ENCODE measurements around the gene ZNF324B.

Gene ZNF324B

DNA sequence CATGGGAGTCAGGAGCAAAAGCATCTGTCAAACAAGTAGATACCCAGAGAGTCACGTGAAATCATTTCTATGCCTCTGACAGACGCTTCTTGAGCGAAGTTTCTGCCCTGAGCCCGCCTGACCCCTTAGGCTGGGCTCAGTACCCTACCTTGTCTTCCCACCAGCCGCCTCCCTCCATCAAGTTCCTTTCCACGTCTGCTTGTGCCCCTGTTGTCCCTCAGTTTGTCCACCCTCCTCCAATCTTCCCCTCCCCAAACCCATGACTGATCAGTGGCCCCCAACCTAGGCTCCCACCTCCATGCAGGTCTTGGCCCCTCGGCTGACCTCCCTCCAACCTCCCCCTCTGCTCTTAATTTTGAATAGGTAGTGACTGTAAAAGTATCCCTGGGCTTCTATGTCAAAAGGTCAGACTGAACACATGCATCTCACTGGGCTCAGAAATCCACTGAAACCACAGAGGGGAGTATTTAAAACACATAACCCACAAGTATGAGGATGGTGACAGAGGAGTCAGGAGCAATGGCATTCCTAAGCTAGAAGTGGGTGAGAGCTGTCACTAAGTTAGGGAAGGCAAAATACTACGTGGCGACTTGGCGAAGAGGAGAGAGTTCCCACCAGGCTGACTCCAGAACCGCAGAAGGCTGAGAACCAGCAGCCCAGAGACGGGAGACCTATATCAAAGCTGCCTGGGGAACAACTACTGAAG is 23.0 kb downstream of the ZNF324B start:
- no peak for TF ChIP-seq ZFX (IDR thresholded peaks at IDR 0.05)
- TF ChIP-seq, protein P1, sequence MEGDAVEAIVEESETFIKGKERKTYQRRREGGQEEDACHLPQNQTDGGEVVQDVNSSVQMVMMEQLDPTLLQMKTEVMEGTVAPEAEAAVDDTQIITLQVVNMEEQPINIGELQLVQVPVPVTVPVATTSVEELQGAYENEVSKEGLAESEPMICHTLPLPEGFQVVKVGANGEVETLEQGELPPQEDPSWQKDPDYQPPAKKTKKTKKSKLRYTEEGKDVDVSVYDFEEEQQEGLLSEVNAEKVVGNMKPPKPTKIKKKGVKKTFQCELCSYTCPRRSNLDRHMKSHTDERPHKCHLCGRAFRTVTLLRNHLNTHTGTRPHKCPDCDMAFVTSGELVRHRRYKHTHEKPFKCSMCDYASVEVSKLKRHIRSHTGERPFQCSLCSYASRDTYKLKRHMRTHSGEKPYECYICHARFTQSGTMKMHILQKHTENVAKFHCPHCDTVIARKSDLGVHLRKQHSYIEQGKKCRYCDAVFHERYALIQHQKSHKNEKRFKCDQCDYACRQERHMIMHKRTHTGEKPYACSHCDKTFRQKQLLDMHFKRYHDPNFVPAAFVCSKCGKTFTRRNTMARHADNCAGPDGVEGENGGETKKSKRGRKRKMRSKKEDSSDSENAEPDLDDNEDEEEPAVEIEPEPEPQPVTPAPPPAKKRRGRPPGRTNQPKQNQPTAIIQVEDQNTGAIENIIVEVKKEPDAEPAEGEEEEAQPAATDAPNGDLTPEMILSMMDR (conservative IDR thresholded peaks at IDR 0.05), result no peak
- H3K27ac ChIP-seq, result peak overlapping the region; percentile 89

DNA sequence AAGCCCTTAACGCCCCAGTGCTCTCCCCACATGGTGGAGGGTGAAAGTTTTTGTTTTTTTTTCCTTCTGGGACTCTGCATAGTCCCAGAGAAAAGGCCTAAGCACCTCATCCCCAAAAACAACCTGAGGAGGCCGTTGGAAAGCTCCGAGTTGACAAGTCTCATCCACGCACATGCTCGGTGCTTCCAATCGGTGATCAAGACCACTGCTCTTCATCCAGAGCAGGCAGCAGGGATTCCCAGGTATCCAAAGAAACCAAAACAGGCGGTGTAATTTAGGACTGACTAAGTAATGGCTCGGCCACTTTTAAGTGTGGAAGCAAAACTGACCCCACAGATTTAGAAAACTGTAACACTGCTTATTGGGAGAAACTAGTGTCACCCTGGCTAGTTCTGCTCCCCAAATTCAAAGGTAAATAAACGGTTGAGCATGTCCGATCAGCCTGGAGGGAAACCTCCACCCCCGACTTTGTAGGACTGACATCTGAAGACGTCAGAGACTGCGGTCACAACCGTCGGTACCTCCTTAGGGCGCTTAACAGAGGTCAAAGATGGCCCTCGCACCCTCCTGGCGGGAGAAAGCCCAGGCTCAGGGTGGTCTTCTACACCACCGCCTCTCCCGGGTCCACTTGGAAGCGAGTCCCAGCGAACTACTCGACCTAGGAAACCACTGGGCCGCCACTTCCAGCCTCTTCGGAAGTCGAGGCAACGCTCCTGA is 23.7 kb downstream of the ZNF324B start:
- TF ChIP-seq, protein P1 (conservative IDR thresholded peaks at IDR 0.05), result no peak
- TF ChIP-seq ZFX (IDR thresholded peaks at IDR 0.05), result no peak
- peak overlapping the region; percentile 89 for H3K27ac ChIP-seq

DNA sequence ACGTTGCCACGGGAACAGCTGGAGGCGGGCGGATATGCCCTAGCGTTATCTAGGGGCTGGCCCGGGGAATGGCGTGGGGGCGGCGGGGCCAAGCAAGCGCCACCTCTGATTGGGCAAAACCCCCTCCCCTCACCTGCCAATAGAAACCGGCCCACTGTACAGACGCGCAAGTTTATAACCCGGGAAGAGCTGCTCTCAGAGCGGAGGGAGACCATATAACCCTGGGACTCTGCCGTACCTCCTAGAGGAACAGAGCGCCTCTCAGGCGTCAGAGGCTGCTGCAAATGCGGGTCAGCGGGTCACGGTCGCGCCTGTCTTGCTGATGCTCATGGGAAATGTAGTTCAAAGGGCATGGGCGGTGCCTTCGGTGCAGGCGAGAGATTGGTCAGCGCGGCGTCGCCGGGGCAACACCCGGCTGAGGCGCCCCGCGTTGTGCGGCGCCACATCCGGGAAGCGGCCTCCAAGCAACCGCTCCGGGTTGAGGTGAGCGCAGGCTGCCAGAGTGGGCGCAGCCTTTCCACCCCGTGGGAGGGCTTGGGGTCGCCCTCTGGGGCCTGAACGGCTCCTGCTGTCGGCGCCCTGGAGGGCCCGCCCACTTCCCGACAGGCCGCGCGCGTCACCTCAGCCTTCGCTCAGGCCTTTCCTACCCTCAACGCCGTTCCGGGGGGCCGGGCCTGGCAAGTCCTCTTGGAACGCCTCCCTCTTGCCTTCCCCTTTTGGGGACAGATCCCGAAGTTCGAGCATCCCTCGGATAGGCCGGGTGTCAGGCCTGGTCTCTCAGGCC is 24.5 kb downstream of the ZNF324B start, which contains the start of gene ZNF446:
TSS of gene ZNF446 (plus strand) at position 639 of the 784 bp plus-strand sequence. CDS start 867 bp downstream, outside the sequence.
- peak within 1 kb of the TSS; percentile 89 for H3K27ac ChIP-seq
- TF ChIP-seq, protein P1 (conservative IDR thresholded peaks at IDR 0.05), result no peak
- peak; percentile 88; the same call in 1 of the 2 replicates for TF ChIP-seq ZFX (IDR thresholded peaks at IDR 0.05)

DNA sequence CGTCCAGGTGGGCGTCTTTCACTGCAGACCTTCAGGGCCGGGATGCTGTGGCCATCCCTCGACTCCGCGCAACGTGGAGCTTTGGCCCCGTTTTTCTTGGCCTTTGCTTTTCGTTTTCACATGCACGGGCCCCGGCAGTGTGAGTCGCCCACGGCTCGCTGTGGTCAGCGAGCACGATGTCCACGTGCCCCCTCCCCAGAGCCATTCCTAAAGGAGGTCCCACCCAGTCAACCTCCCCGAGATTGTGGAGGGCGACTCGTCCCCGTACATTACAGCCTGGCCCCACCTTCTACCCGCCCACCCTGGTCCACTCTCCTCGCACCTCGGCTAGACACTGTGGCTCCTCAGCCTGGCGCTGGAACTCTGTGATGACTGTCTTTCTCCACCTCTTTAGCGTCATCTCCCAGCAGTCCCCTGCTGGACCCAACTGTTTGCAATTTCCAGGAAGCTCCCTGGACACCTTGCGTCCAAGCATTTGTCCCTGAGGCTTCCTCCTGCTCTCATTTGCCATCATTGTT is 25.1 kb downstream of the ZNF324B start:
- peak overlapping the region; percentile 89 for H3K27ac ChIP-seq
- TF ChIP-seq, protein P1 (conservative IDR thresholded peaks at IDR 0.05), result no peak
- TF ChIP-seq ZFX (IDR thresholded peaks at IDR 0.05), result peak; percentile 57; the same call in 1 of the 2 replicates

DNA sequence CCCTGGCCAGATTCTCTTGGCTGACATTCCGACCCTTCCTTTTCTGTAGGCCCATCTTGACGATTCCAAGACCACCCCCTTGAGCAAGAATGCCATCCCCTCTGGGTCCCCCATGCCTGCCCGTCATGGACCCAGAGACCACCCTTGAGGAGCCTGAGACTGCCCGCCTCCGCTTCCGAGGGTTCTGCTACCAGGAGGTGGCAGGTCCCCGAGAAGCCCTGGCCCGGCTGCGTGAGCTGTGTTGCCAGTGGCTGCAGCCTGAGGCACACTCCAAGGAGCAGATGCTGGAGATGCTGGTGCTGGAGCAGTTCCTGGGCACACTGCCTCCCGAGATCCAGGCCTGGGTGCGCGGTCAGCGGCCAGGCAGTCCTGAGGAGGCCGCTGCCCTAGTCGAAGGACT is 25.7 kb downstream of the ZNF324B start:
- peak overlapping the region; percentile 89 for H3K27ac ChIP-seq

DNA sequence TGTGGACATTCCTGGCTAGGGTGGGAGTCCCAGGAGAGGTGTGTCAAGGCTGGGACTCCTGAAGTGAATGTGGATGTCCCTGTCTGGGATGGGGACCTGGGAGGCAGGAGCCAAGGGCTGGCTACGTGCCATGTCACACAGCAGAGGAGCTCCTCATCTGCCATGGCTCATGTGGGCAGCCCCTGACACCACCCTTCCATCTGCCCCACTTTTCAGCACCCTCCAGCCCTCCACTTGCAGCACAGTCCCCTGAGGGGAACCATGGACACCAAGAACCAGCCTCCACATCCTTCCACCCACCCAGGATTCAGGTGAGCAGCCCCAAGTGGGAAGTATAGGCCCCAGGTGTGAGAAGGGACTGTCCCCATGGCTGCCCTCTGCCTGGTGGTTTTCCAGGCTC is 26.4 kb downstream of the ZNF324B start:
- TF ChIP-seq, protein P1 (conservative IDR thresholded peaks at IDR 0.05), result no peak
- no peak for TF ChIP-seq ZFX (IDR thresholded peaks at IDR 0.05)
- no peak overlapping the region; the same call in 1 of the 2 replicates for H3K27ac ChIP-seq

More for the DNA sequence above, 25.7 kb downstream of the ZNF324B start:
- no peak for TF ChIP-seq ZFX (IDR thresholded peaks at IDR 0.05)
- TF ChIP-seq, protein P1 (conservative IDR thresholded peaks at IDR 0.05), result no peak

Data from C4-2B (cell line).